H1 (cell line): ENCODE results near the gene ACTG1. TPM values are rescaled to one million over a fixed set of nuclear protein-coding genes. Genes with fewer than 3 reads are reported as not detected.

Experiments
- CTCF ChIA-PET: fragments of 300-600 bp; sonication (Branson Sonifier 250); formaldehyde crosslinking; loops from one replicate; lab custom pipeline; 2021; ENCODE audit not compliant: partially characterized antibody; lab: Charles Lee
- POLR2A ChIA-PET: fragments of 300-600 bp; sonication (Branson Sonifier 250); formaldehyde crosslinking; loops from one replicate; lab custom pipeline; 2021; ENCODE audit warnings: inconsistent platforms; ENCODE audit not compliant: partially characterized antibody; lab: Charles Lee
- DNase-seq, 2 experiments: peaks; one replicate each; pipeline versions ENCODE4 v3.0.0 to v3.0.0-alpha.2; 2010 to 2022; ENCODE audit warnings: low spot score in 2 of 2, low read depth in 1 of 2, mixed read lengths in 1 of 2
- FAIRE-seq: peaks from 2 replicates; lab custom pipeline; 2011; peaks lifted over from hg19 to GRCh38; lab: Jason Lieb, UNC
- H2AFZ ChIP-seq: 2 replicates; pipeline ENCODE4 v1.8.1; 2012; ENCODE audit warnings: low read length, inconsistent platforms
- H2AK5ac ChIP-seq: 2 replicates; pipeline ENCODE4 v1.6.1; 2013; ENCODE audit warnings: low read depth, low read length
- H2BK120ac ChIP-seq: replicated peaks from 2 replicates; pipeline ENCODE3; 2013; ENCODE audit warnings: low read depth, low read length, inconsistent platforms
- H2BK12ac ChIP-seq: 2 replicates; pipeline ENCODE4 v1.6.1; 2013; ENCODE audit warnings: low read depth, low read length
- H2BK15ac ChIP-seq: 2 replicates; pipeline ENCODE4 v1.6.1; 2013; ENCODE audit warnings: low read length
- H2BK20ac ChIP-seq: 2 replicates; pipeline ENCODE4 v1.6.1; 2013; ENCODE audit warnings: low read length
- H2BK5ac ChIP-seq: 2 replicates; pipeline ENCODE4 v1.6.1; 2013; ENCODE audit warnings: low read depth, low read length
- H3K14ac ChIP-seq: 2 replicates; pipeline ENCODE4 v1.6.1; 2013; ENCODE audit warnings: inconsistent platforms; ENCODE audit not compliant: insufficient read length
- H3K18ac ChIP-seq: 2 replicates; pipeline ENCODE4 v1.6.1; 2013; ENCODE audit warnings: low read length; ENCODE audit errors: extremely low read depth
- H3K23ac ChIP-seq: 2 replicates; pipeline ENCODE4 v1.6.1; 2013; ENCODE audit warnings: inconsistent platforms; ENCODE audit not compliant: insufficient read length
- H3K23me2 ChIP-seq: 2 replicates; pipeline ENCODE4 v1.6.1; 2013; ENCODE audit warnings: low read depth, low read length
- H3K27ac ChIP-seq: 2 replicates; pipeline ENCODE4 v1.6.1; 2011; ENCODE audit warnings: low read depth, low read length, inconsistent platforms
- H3K27me3 ChIP-seq, 4 experiments: replicated peaks in 1 of 4; 1 replicate in 1 of 4; 2 replicates in 3 of 4; pipeline versions ENCODE4 v1.6.1 to v1.8.1; 2011 to 2013; ENCODE audit warnings: low read length in 3 of 4, mild to moderate bottlenecking in 3 of 4, inconsistent platforms in 2 of 4, mixed read lengths in 2 of 4, moderate library complexity in 1 of 4; ENCODE audit not compliant: control insufficient read depth in 3 of 4, insufficient read depth in 3 of 4; ENCODE audit errors: extremely low read depth in 1 of 4
- H3K36me3 ChIP-seq, 4 experiments: 2 replicates each; pipeline versions ENCODE4 v1.6.1 to v1.8.1; 2011 to 2013; ENCODE audit warnings: mild to moderate bottlenecking in 4 of 4, low read length in 3 of 4, moderate library complexity in 2 of 4, control low read depth in 1 of 4, inconsistent platforms in 1 of 4; ENCODE audit not compliant: insufficient read depth in 4 of 4, control insufficient read depth in 2 of 4
- H3K4ac ChIP-seq: replicated peaks from 2 replicates; pipeline ENCODE3; 2013; ENCODE audit warnings: low read length, low read depth, mixed read lengths, inconsistent platforms; ENCODE audit not compliant: insufficient read length
- H3K4me1 ChIP-seq, 4 experiments: replicated peaks in 1 of 4; 1 replicate in 1 of 4; 2 replicates in 3 of 4; pipeline versions ENCODE4 v1.6.1 to v1.8.1; 2011 to 2013; ENCODE audit warnings: low read length in 3 of 4, inconsistent platforms in 2 of 4, mixed read lengths in 1 of 4; ENCODE audit not compliant: insufficient read depth in 4 of 4, control insufficient read depth in 3 of 4
- H3K4me2 ChIP-seq, 2 experiments: 2 replicates each; pipeline versions ENCODE4 v1.6.1 to v1.8.1; 2011 to 2013; ENCODE audit warnings: low read depth in 2 of 2, low read length in 2 of 2, control low read depth in 1 of 2, inconsistent platforms in 1 of 2, mild to moderate bottlenecking in 1 of 2; ENCODE audit not compliant: insufficient read depth in 1 of 2
- H3K4me3 ChIP-seq, 4 experiments: fragments of 200-600, 300-600 bp in 1 of 4; sonication (generic), shearing (Covaris generic), sonication (Bioruptor Twin) in 1 of 4; 2 replicates each; pipeline versions ENCODE4 v1.5.1 to v1.8.1; 2011 to 2016; ENCODE audit warnings: low read length in 4 of 4, low read depth in 3 of 4, control low read depth in 2 of 4, inconsistent platforms in 2 of 4, mild to moderate bottlenecking in 2 of 4, mixed read lengths in 1 of 4, moderate library complexity in 1 of 4; ENCODE audit not compliant: insufficient read depth in 2 of 4; ENCODE audit errors: extremely low read depth in 1 of 4
- H3K56ac ChIP-seq: replicated peaks from 2 replicates; pipeline ENCODE3; 2013; ENCODE audit warnings: low read depth, mild to moderate bottlenecking, mixed read lengths, low read length, inconsistent platforms; ENCODE audit not compliant: insufficient read length
- H3K79me1 ChIP-seq: 2 replicates; pipeline ENCODE4 v1.6.1; 2013; ENCODE audit warnings: low read depth, low read length, control low read depth
- H3K79me2 ChIP-seq, 2 experiments: 2 replicates each; pipeline versions ENCODE4 v1.6.1 to v1.8.1; 2012 to 2013; ENCODE audit warnings: low read length in 2 of 2, mild to moderate bottlenecking in 2 of 2, inconsistent platforms in 1 of 2; ENCODE audit not compliant: insufficient read depth in 2 of 2, control insufficient read depth in 1 of 2
- H3K9ac ChIP-seq, 4 experiments: replicated peaks in 1 of 4; 1 replicate in 1 of 4; 2 replicates in 3 of 4; pipeline versions ENCODE4 v1.6.1 to v1.8.1; 2011 to 2013; ENCODE audit warnings: low read depth in 3 of 4, low read length in 3 of 4, control low read depth in 2 of 4, mild to moderate bottlenecking in 2 of 4, moderate library complexity in 2 of 4, inconsistent platforms in 1 of 4; ENCODE audit errors: extremely low read depth in 1 of 4
- H3K9me3 ChIP-seq, 2 experiments: 2 replicates each; pipeline versions ENCODE4 v1.6.1 to v1.8.1; 2012 to 2013; ENCODE audit warnings: mild to moderate bottlenecking in 2 of 2, moderate library complexity in 2 of 2, control low read depth in 1 of 2, inconsistent platforms in 1 of 2, low read depth in 1 of 2, low read length in 1 of 2, mixed read lengths in 1 of 2; ENCODE audit not compliant: insufficient read depth in 2 of 2
- H4K20me1 ChIP-seq, 2 experiments: replicated peaks in 1 of 2; 2 replicates each; pipeline versions ENCODE3 to v1.8.1; 2011 to 2013; ENCODE audit warnings: inconsistent platforms in 2 of 2, low read length in 2 of 2, mild to moderate bottlenecking in 1 of 2; ENCODE audit not compliant: insufficient read depth in 2 of 2, control insufficient read depth in 1 of 2
- H4K5ac ChIP-seq: 2 replicates; pipeline ENCODE4 v1.6.1; 2013; ENCODE audit warnings: low read length, low read depth, mixed read lengths, inconsistent platforms; ENCODE audit not compliant: insufficient read length
- H4K8ac ChIP-seq: 2 replicates; pipeline ENCODE4 v1.8.0; 2013; ENCODE audit warnings: mild to moderate bottlenecking, moderate library complexity, low read length, inconsistent platforms; ENCODE audit not compliant: insufficient read depth; ENCODE audit errors: extremely low read depth
- H4K91ac ChIP-seq: replicated peaks from 2 replicates; pipeline ENCODE3; 2013; ENCODE audit warnings: low read length, mixed read lengths, inconsistent platforms; ENCODE audit not compliant: insufficient read length
- CBX5 ChIP-seq: fragments of 300-800, 300-1000 bp; sonication (generic); IDR thresholded peaks from 2 replicates; pipeline ENCODE4 v1.7.1; 2016; ENCODE audit warnings: antibody characterized with exemption, low read length, low read depth
- CTBP2 ChIP-seq: IDR thresholded peaks from 2 replicates; pipeline ENCODE4 v1.7.0; 2011; ENCODE audit warnings: borderline replicate concordance, mild to moderate bottlenecking, moderate library complexity, mixed read lengths, low read length; ENCODE audit not compliant: insufficient read depth, insufficient read length
- EGR1 ChIP-seq: IDR thresholded peaks from 2 replicates; pipeline ENCODE4 v1.6.1; 2011; ENCODE audit warnings: low read depth, low read length, borderline replicate concordance
- HDAC6 ChIP-seq: IDR thresholded peaks from one replicate; pipeline ENCODE4 v1.7.1; 2012; ENCODE audit warnings: low read depth, mild to moderate bottlenecking, inconsistent platforms, low read length, moderate library complexity
- JUN ChIP-seq: IDR thresholded peaks from 2 replicates; pipeline ENCODE4 v1.6.1; 2011; ENCODE audit warnings: low read depth, mild to moderate bottlenecking, improper control_type of control experiment, low read length
- KDM4A ChIP-seq: IDR thresholded peaks from one replicate; pipeline ENCODE4 v1.7.1; 2012; ENCODE audit warnings: low read depth, mild to moderate bottlenecking, moderate library complexity, low read length, inconsistent platforms; ENCODE audit not compliant: severe bottlenecking
- MAFK ChIP-seq: IDR thresholded peaks from 2 replicates; pipeline ENCODE4 v1.6.1; 2012; ENCODE audit warnings: low read depth, mild to moderate bottlenecking, improper control_type of control experiment, low read length
- MAX ChIP-seq: IDR thresholded peaks from 2 replicates; pipeline ENCODE4 v1.6.1; 2012; ENCODE audit warnings: inconsistent platforms
- POLR2AphosphoS5 ChIP-seq: IDR thresholded peaks from 2 replicates; pipeline ENCODE4 v1.6.1; 2011; ENCODE audit warnings: low read depth, low read length
- SIN3A ChIP-seq, 2 experiments: IDR thresholded peaks in 1 of 2; conservative IDR thresholded peaks in 1 of 2; 2 replicates each; pipeline ENCODE4 v1.6.1; 2011 to 2012; ENCODE audit warnings: low read length in 2 of 2, improper control_type of control experiment in 1 of 2, low read depth in 1 of 2, mild to moderate bottlenecking in 1 of 2
- TAF1 ChIP-seq: IDR thresholded peaks from 2 replicates; pipeline ENCODE4 v1.6.1; 2011; ENCODE audit warnings: mild to moderate bottlenecking, low read depth, low read length
- TCF12 ChIP-seq: IDR thresholded peaks from 2 replicates; pipeline ENCODE4 v1.6.1; 2011; ENCODE audit warnings: low read depth, mild to moderate bottlenecking, low read length
- TEAD4 ChIP-seq: IDR thresholded peaks from 2 replicates; pipeline ENCODE4 v1.6.1; 2012; ENCODE audit warnings: low read depth, low read length, inconsistent platforms, mixed read lengths
- WGBS, 2 experiments: shearing (Covaris generic) in 1 of 2; methylation state at CpG; one replicate each; pipeline versions ENCODE4 v1.1.6 to v1.1.7; 2013 to 2015; ENCODE audit warnings: low lambda C conversion rate in 2 of 2, mixed read lengths in 2 of 2, inconsistent platforms in 1 of 2, low coverage in 1 of 2, missing lambda C conversion rate in 1 of 2; ENCODE audit not compliant: insufficient replicate concordance in 2 of 2, insufficient coverage in 1 of 2, insufficient read length in 1 of 2; ENCODE audit errors: extremely low coverage in 1 of 2, missing lambda C conversion rate in 1 of 2; 5-methylcytosine and 5-hydroxymethylcytosine counted together
- polyA plus RNA-seq, 7 experiments: library from polyadenylated mRNA; depleted of rRNA in 3 of 7; stranded (reverse) in 5 of 7; unstranded in 2 of 7; fragments of >200 nt in 5 of 7; fragments of 200-250 nt in 2 of 7; gene quantifications; 1 replicate in 5 of 7; 2 replicates in 1 of 7; 4 replicates in 1 of 7; pipeline versions ENCODE4 v1.2.1 to v1.2.3, GENCODE V29; 2011 to 2013; ENCODE audit warnings: missing spikeins in 2 of 7, mixed read lengths in 2 of 7
- total RNA-seq: library from RNA; stranded (reverse); fragmentation: NEBNext Ultra II Directional; extraction: Animal tissue kit (Norgen Biotek cat#: 25700); gene quantifications from 2 replicates; pipeline ENCODE4 v1.2.1, GENCODE V29; 2021

The ACTG1 gene
- total and polyA plus RNA-seq, 2 of the 8 experiments (the other 6 are each of a cell fraction or from before 2014, with no cell fraction given): 3,535 to 5,010 TPM

GRCh38 chr17:81486199-81486810 lies 26.3 kb downstream of the ACTG1 start:
- ChIA-PET CTCF (interaction anchor here (0.6 to 5.4 kb wide), 4 partner anchors 33 to 232 kb away, joined by 3 to 50 read pairs (median 6); no protein-coding TSS in a partner anchor), POLR2A (interaction anchor here (35.8 kb wide), 1 partner anchor 30 kb away, joined by 1004 read pairs; the partner anchor contains the start of genes ACTG1 and FSCN2)
- Histone ChIP-seq H2AK5ac (no peak overlapping the region; the same call in 1 of the 2 replicates), H2BK20ac (no peak overlapping the region), H3K14ac (no peak overlapping the region), H4K5ac (no peak overlapping the region), H3K27me3 (peaks cover 11 to 32% (median 29%) of the 10 kb centered on the region in 4 experiments), H3K4me1 (peaks cover 6 to 39% (median 27%) of the 10 kb centered on the region in 4 experiments), H4K8ac (no peak overlapping the region), H3K4ac (no peak overlapping the region), H3K9me3 (no peaks in the 10 kb centered on the region), H3K4me3 (no peak overlapping the region), H3K79me1 (no peaks in the 10 kb centered on the region), H4K91ac (no peak overlapping the region), H3K4me2 (no peak overlapping the region), H2BK5ac (no peak overlapping the region), H3K18ac (no peak overlapping the region), H3K79me2 (no peaks in the 10 kb centered on the region), H4K20me1 (no peaks in the 10 kb centered on the region), H2BK15ac (no peak overlapping the region), H2AFZ (no peak overlapping the region), H3K23ac (no peak overlapping the region), H3K9ac (no peak overlapping the region), H2BK120ac (no peak overlapping the region), H3K36me3 (no peaks in the 10 kb centered on the region), H3K23me2 (peaks cover 10% of the 10 kb centered on the region; the same call in 1 of the 2 replicates), H3K56ac (no peak overlapping the region), H3K27ac (no peak overlapping the region), H2BK12ac (0 out of 2 replicates have a peak overlapping the region, but pooled peaks have one; percentile 60)
- whole genome bisulfite sequencing, 2 experiments: 89% methylated on average over 17 of the region's 17 CpGs; no CpG with 5 or more reads in 1 of the 2 experiments
- DNase-seq: no peak
- no peak for FAIRE-seq
- no peak for TF ChIP-seq SIN3A (conservative IDR thresholded peaks at IDR 0.05 in 1 of 2, IDR thresholded peaks at IDR 0.05 in 1 of 2; ENCODE audit: low read depth in 1 of 2, low read length in 2 of 2)
- no peak for TF ChIP-seq CBX5
- TF ChIP-seq KDM4A: no peak
- no peak for TF ChIP-seq HDAC6
- TF ChIP-seq JUN: no peak
- no peak for TF ChIP-seq POLR2AphosphoS5
- TF ChIP-seq MAFK: no peak
- no peak for TF ChIP-seq TEAD4
- TF ChIP-seq EGR1: no peak
- no peak for TF ChIP-seq TAF1
- no peak for TF ChIP-seq CTBP2
- no peak for TF ChIP-seq TCF12
- no peak for TF ChIP-seq MAX
